GF-D8 (cell line): Measurements from ENCODE around the gene MESD.
"Not testable (repeated sequence)": the region's sequence is repeated elsewhere in the genome, so short reads cannot be mapped to it uniquely, and the experiment has no call there.

ENCODE experiments used
- DNase-seq: peaks from one replicate; lab custom pipeline; 2025; lab: John Stamatoyannopoulos, UW

MESD gene

GRCh38 chr15:80965454-80965853, 24.2 kb downstream of the MESD start:
- not testable (repeated sequence) for DNase-seq

- DNase-seq = no peak
Measured at GRCh38 chr15:80958818-80959495, 30.7 kb downstream of the MESD start.

GRCh38 chr15:80957976-80958375, 31.6 kb downstream of the MESD start:
- DNase-seq = no peak

GRCh38 chr15:80957556-80957955, 32.1 kb downstream of the MESD start:
- DNase-seq = no peak

GRCh38 chr15:80955571-80956452, 33.8 kb downstream of the MESD start:
- DNase-seq = not testable (repeated sequence)

- no peak for DNase-seq
Measured at GRCh38 chr15:80953953-80954778, 35.5 kb downstream of the MESD start.

- DNase-seq = no peak
Measured at GRCh38 chr15:80953001-80953952, 36.3 kb downstream of the MESD start.

GRCh38 chr15:80951941-80952340, 37.7 kb downstream of the MESD start:
- no peak for DNase-seq

- DNase-seq = no peak
Measured at GRCh38 chr15:80950291-80951078, 39.1 kb downstream of the MESD start.

- no peak for DNase-seq
Measured at GRCh38 chr15:80949756-80950155, 39.9 kb downstream of the MESD start.

- no peak for DNase-seq
Measured at GRCh38 chr15:80948651-80949292, 40.8 kb downstream of the MESD start.

GRCh38 chr15:80946576-80946975, 43.0 kb downstream of the MESD start:
- no peak for DNase-seq

GRCh38 chr15:80945605-80946004, 44.0 kb downstream of the MESD start:
- no peak for DNase-seq

GRCh38 chr15:80944818-80945217, 44.8 kb downstream of the MESD start:
- no peak for DNase-seq

- no peak for DNase-seq
Measured at GRCh38 chr15:80942746-80943565, 46.7 kb downstream of the MESD start.

- DNase-seq = no peak
Measured at GRCh38 chr15:80942266-80942665, 47.4 kb downstream of the MESD start.

GRCh38 chr15:80940851-80941250, 48.8 kb downstream of the MESD start:
- no peak for DNase-seq

GRCh38 chr15:80940331-80940730, 49.3 kb downstream of the MESD start:
- no peak for DNase-seq

GRCh38 chr15:80939216-80939615, 50.4 kb downstream of the MESD start:
- no peak for DNase-seq
